ENCODE data around the gene PRKAG2.

The PRKAG2 gene

GRCh38 chr7:151692721-151693120, 184.2 kb downstream of the PRKAG2 start:
- TF ChIP-seq MYC (IDR thresholded peaks at IDR 0.05; ENCODE audit: low read depth, low read length) (no peak), POLR2A (IDR thresholded peaks at IDR 0.05; ENCODE audit: extremely low read depth, insufficient read length) (no peak), MAX (IDR thresholded peaks at IDR 0.05; ENCODE audit: low read depth, low read length) (no peak)
- TF ChIP-seq, protein P1, sequence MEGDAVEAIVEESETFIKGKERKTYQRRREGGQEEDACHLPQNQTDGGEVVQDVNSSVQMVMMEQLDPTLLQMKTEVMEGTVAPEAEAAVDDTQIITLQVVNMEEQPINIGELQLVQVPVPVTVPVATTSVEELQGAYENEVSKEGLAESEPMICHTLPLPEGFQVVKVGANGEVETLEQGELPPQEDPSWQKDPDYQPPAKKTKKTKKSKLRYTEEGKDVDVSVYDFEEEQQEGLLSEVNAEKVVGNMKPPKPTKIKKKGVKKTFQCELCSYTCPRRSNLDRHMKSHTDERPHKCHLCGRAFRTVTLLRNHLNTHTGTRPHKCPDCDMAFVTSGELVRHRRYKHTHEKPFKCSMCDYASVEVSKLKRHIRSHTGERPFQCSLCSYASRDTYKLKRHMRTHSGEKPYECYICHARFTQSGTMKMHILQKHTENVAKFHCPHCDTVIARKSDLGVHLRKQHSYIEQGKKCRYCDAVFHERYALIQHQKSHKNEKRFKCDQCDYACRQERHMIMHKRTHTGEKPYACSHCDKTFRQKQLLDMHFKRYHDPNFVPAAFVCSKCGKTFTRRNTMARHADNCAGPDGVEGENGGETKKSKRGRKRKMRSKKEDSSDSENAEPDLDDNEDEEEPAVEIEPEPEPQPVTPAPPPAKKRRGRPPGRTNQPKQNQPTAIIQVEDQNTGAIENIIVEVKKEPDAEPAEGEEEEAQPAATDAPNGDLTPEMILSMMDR (IDR thresholded peaks at IDR 0.05; ENCODE audit: low read depth, low read length) = no peak
- H3K4me3 ChIP-seq (ENCODE audit: low read depth, low read length) = no peak overlapping the region
- no peak for DNase-seq (ENCODE audit: low read depth)

- TF ChIP-seq MYC (IDR thresholded peaks at IDR 0.05; ENCODE audit: low read depth, low read length) (no peak), MAX (IDR thresholded peaks at IDR 0.05; ENCODE audit: low read depth, low read length) (no peak), POLR2A (IDR thresholded peaks at IDR 0.05; ENCODE audit: extremely low read depth, insufficient read length) (no peak)
- TF ChIP-seq, protein P1 (IDR thresholded peaks at IDR 0.05; ENCODE audit: low read depth, low read length) = no peak
- no peak overlapping the region for H3K4me3 ChIP-seq (ENCODE audit: low read depth, low read length)
- DNase-seq (ENCODE audit: low read depth) = no peak
Measured at GRCh38 chr7:151691449-151691848, 185.5 kb downstream of the PRKAG2 start.

DNA sequence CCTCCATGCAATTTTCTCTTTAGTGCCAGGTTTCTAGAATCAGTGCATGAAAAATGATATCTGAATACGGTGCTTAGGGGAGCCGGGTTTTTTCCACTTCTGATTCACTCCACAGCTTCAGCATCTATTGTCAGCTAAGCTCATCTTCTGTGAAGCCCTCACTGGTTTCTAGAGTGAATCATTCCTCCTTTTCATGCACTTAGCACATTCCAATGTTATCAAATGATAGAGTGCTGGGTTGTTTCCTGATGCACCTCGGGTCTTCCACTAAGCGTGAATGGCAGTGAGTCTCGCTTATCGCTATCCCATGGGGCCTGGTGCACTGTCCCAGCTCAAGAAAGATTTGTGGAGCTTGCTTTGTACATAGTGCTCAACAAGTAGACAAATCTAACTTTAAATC, 186.3 kb downstream of the PRKAG2 start:
- TF ChIP-seq MAX (IDR thresholded peaks at IDR 0.05; ENCODE audit: low read depth, low read length) (no peak), POLR2A (IDR thresholded peaks at IDR 0.05; ENCODE audit: extremely low read depth, insufficient read length) (no peak), MYC (IDR thresholded peaks at IDR 0.05; ENCODE audit: low read depth, low read length) (no peak)
- TF ChIP-seq, protein P1 (IDR thresholded peaks at IDR 0.05; ENCODE audit: low read depth, low read length) = no peak
- H3K4me3 ChIP-seq (ENCODE audit: low read depth, low read length) = no peak overlapping the region
- DNase-seq (ENCODE audit: low read depth) = no peak

DNA sequence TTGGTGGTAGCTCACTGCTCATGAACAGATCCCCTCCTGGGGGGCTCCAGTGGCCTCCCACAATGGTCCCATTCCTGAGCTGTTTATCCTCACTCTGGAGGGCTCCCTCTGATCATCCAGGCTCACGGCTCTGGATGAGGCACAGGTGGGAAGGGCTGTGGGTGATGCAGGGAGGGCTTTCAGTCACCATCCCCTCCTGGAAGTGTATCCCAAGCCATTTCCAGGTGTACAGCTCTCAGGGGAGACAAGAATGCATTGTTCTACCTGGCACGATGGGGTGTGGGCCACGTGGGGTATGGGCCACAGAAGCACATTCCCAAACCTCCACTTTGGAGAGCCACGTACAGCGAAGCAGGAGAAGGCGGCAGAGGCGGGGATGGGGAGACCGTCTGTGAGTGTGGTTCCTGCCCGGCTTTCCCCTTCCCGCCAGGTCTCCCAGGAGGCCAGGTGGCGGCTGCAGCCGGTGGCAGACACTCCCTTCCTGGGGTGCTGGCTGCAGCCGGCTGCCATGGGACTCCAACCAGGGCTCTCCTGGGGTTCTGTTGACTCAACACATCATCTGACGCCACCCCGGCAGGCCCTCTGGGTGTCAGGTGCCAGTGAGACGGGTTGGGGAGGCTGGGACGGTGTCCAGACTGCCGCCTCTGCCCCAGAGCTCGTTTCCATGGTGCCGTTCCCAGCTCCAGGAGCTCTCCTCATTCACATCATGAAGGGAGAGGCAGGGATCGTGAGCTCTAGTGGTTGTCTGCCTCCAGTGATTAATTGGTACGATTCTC, 187.5 kb downstream of the PRKAG2 start:
- no peak for DNase-seq (ENCODE audit: low read depth)
- H3K4me3 ChIP-seq (ENCODE audit: low read depth, low read length) = no peak overlapping the region
- TF ChIP-seq, protein P1 (IDR thresholded peaks at IDR 0.05; ENCODE audit: low read depth, low read length) = no peak
- no peak for TF ChIP-seq MAX (IDR thresholded peaks at IDR 0.05; ENCODE audit: low read depth, low read length)
- no peak for TF ChIP-seq POLR2A (IDR thresholded peaks at IDR 0.05; ENCODE audit: extremely low read depth, insufficient read length)
- no peak for TF ChIP-seq MYC (IDR thresholded peaks at IDR 0.05; ENCODE audit: low read depth, low read length)

DNA sequence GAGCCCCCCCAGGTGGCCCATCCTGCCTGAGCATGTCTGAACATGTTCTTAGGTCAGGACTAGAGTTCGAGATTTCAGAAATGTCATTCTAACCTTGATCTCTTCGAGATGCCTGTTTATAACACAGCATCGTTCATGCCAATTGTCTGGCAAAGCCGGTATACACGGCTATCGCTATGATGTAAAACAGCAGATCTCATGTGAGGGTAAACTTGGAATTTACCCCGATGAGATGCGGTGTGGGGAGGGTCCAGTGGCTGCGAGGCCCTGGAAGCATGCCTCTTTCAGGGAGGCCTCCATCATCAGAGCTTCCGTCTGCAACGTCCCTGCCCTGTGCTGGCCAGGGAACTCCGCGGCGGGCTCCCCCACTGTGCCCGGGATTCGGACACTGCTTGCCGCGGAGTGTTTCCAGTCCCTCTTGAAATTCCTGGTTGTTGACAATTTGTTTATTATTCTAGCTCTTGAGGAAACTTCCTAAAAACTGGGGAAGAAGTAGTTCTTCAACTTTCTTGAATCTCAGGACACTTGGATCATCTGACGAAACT, 188.6 kb downstream of the PRKAG2 start:
- H3K4me3 ChIP-seq (ENCODE audit: low read depth, low read length) = no peak overlapping the region
- TF ChIP-seq, protein P1 (IDR thresholded peaks at IDR 0.05; ENCODE audit: low read depth, low read length) = no peak
- TF ChIP-seq MYC (IDR thresholded peaks at IDR 0.05; ENCODE audit: low read depth, low read length) (no peak), POLR2A (IDR thresholded peaks at IDR 0.05; ENCODE audit: extremely low read depth, insufficient read length) (no peak), MAX (IDR thresholded peaks at IDR 0.05; ENCODE audit: low read depth, low read length) (no peak)
- DNase-seq (ENCODE audit: low read depth) = no peak

Data from NB4 (cell line).